Measurements from ENCODE around the gene SKAP2.

The SKAP2 gene

GRCh38 chr7:26642416-26642815, 222.0 kb downstream of the SKAP2 start:
- DNase-seq (ENCODE audit: extremely low read depth, low read depth): no peak
- TF ChIP-seq CTCF (IDR thresholded peaks at IDR 0.05; ENCODE audit: low read depth, low read length): no peak

- DNase-seq (ENCODE audit: extremely low read depth, low read depth): no peak
- TF ChIP-seq CTCF (IDR thresholded peaks at IDR 0.05; ENCODE audit: low read depth, low read length): no peak
Observed at GRCh38 chr7:26639695-26640094, 224.7 kb downstream of the SKAP2 start.

GRCh38 chr7:26639111-26639510, 225.3 kb downstream of the SKAP2 start:
- no peak for DNase-seq (ENCODE audit: extremely low read depth, low read depth)
- TF ChIP-seq CTCF (IDR thresholded peaks at IDR 0.05; ENCODE audit: low read depth, low read length): no peak

GRCh38 chr7:26638140-26638539, 226.2 kb downstream of the SKAP2 start:
- no peak for DNase-seq (ENCODE audit: extremely low read depth, low read depth)
- TF ChIP-seq CTCF (IDR thresholded peaks at IDR 0.05; ENCODE audit: low read depth, low read length): no peak

GRCh38 chr7:26637610-26638009, 226.8 kb downstream of the SKAP2 start:
- no peak for DNase-seq (ENCODE audit: extremely low read depth, low read depth)
- no peak for TF ChIP-seq CTCF (IDR thresholded peaks at IDR 0.05; ENCODE audit: low read depth, low read length)

- no peak for DNase-seq (ENCODE audit: extremely low read depth, low read depth)
- TF ChIP-seq CTCF (IDR thresholded peaks at IDR 0.05; ENCODE audit: low read depth, low read length): no peak
Observed at GRCh38 chr7:26636808-26637207, 227.6 kb downstream of the SKAP2 start.

- no peak for TF ChIP-seq CTCF (IDR thresholded peaks at IDR 0.05; ENCODE audit: low read depth, low read length)
- DNase-seq (ENCODE audit: extremely low read depth, low read depth): no peak
Observed at GRCh38 chr7:26633557-26633956, 230.8 kb downstream of the SKAP2 start.
